GM19239 (cell line): ENCODE results near the gene ANKS1A.
"Not testable (repeated sequence)": the region's sequence is repeated elsewhere in the genome, so short reads cannot be mapped to it uniquely, and the experiment has no call there.

Experiments used
- DNase-seq: peaks from one replicate; pipeline ENCODE4 v3.0.0; 2011; ENCODE audit warnings: low spot score; ENCODE audit not compliant: insufficient read length
- FAIRE-seq: peaks from 2 replicates; lab custom pipeline; 2011; peaks lifted over from hg19 to GRCh38; lab: Jason Lieb, UNC

ANKS1A gene

GRCh38 chr6:35088281-35089215 is 199.5 kb downstream of the ANKS1A start:
- no peak for FAIRE-seq

GRCh38 chr6:35089216-35089934 is 200.3 kb downstream of the ANKS1A start:
- DNase-seq (no peak), FAIRE-seq (no peak)

More at GRCh38 chr6:35088281-35089215, 199.5 kb downstream of the ANKS1A start:
- no peak for DNase-seq

GRCh38 chr6:35089935-35090505 is 201.0 kb downstream of the ANKS1A start:
- no peak for FAIRE-seq
- no peak for DNase-seq

GRCh38 chr6:35090734-35091133 is 201.7 kb downstream of the ANKS1A start:
- FAIRE-seq (no peak), DNase-seq (no peak)

GRCh38 chr6:35091346-35092083 is 202.5 kb downstream of the ANKS1A start:
- FAIRE-seq (no peak), DNase-seq (no peak)

GRCh38 chr6:35092362-35093117 is 203.5 kb downstream of the ANKS1A start:
- no peak for DNase-seq
- FAIRE-seq, result no peak

GRCh38 chr6:35093118-35093445 is 204.0 kb downstream of the ANKS1A start:
- DNase-seq (no peak), FAIRE-seq (no peak)

GRCh38 chr6:35093783-35094182 is 204.7 kb downstream of the ANKS1A start:
- FAIRE-seq, result no peak

GRCh38 chr6:35094183-35094582 is 205.1 kb downstream of the ANKS1A start:
- DNase-seq, result no peak
- FAIRE-seq, result no peak

More at GRCh38 chr6:35093783-35094182, 204.7 kb downstream of the ANKS1A start:
- DNase-seq, result no peak

- FAIRE-seq (no peak), DNase-seq (no peak)
Observed at GRCh38 chr6:35096129-35096862, 207.2 kb downstream of the ANKS1A start.

- no peak for DNase-seq
- no peak for FAIRE-seq
Observed at GRCh38 chr6:35099116-35099515, 210.1 kb downstream of the ANKS1A start.

- no peak for FAIRE-seq
Observed at GRCh38 chr6:35105078-35105477, 216.0 kb downstream of the ANKS1A start.

GRCh38 chr6:35106061-35106460 is 217.0 kb downstream of the ANKS1A start:
- not testable (repeated sequence) for DNase-seq, FAIRE-seq

More at GRCh38 chr6:35105078-35105477, 216.0 kb downstream of the ANKS1A start:
- no peak for DNase-seq

GRCh38 chr6:35107208-35107607 is 218.2 kb downstream of the ANKS1A start:
- DNase-seq, FAIRE-seq: not testable (repeated sequence)

- not testable (repeated sequence) for FAIRE-seq, DNase-seq
Observed at GRCh38 chr6:35107761-35108160, 218.7 kb downstream of the ANKS1A start.

- no peak for DNase-seq
- FAIRE-seq, result no peak
Observed at GRCh38 chr6:35108309-35108885, 219.3 kb downstream of the ANKS1A start.

- FAIRE-seq (no peak), DNase-seq (no peak)
Observed at GRCh38 chr6:35120746-35121145, 231.7 kb downstream of the ANKS1A start.

GRCh38 chr6:35124356-35124755 is 235.3 kb downstream of the ANKS1A start:
- FAIRE-seq (no peak), DNase-seq (no peak)
